Uterus (tissue), 4 donors: ENCODE data around the gene MED17. TPM values are rescaled to one million over a fixed set of nuclear protein-coding genes. Genes with fewer than 3 reads are reported as not detected.
"Not testable (repeated sequence)": the region's sequence is repeated elsewhere in the genome, so short reads cannot be mapped to it uniquely, and the experiment has no call there.

Source experiments
- DNase-seq, 2 donors: peaks; one replicate each; pipeline ENCODE4 v3.0.0-alpha.2; 2019 to 2020
- H3K27ac ChIP-seq, 2 donors: fragments of 200-600 bp; sonication (generic); 1 replicate in 1 of 2; 2 replicates in 1 of 2; pipeline ENCODE4 v1.5.1; 2016 to 2018
- H3K27me3 ChIP-seq, 2 donors: fragments of 200-600 bp; sonication (generic); one replicate each; pipeline ENCODE4 v1.5.1; 2018 to 2019; ENCODE audit warnings: control low read depth in 1 of 2
- H3K36me3 ChIP-seq, 2 donors: fragments of 200-600 bp; sonication (generic); one replicate each; pipeline ENCODE4 v1.5.1; 2019; ENCODE audit warnings: control low read depth in 1 of 2
- H3K4me1 ChIP-seq, 2 donors: fragments of 200-600 bp; sonication (generic); one replicate each; pipeline ENCODE4 v1.5.1; 2018 to 2019; ENCODE audit warnings: control low read depth in 1 of 2
- H3K4me3 ChIP-seq, 2 donors: fragments of 200-600 bp; sonication (generic); 1 replicate in 1 of 2; 2 replicates in 1 of 2; pipeline ENCODE4 v1.5.1; 2018 to 2019; ENCODE audit warnings: mild to moderate bottlenecking in 1 of 2
- H3K9me3 ChIP-seq, 2 donors: fragments of 200-600 bp; sonication (generic); one replicate each; pipeline ENCODE4 v1.5.1; 2019; ENCODE audit warnings: control low read depth in 1 of 2
- CTCF ChIP-seq, 4 experiments: fragments of 200-600 bp in 2 of 4; fragments of 450-650 bp in 2 of 4; sonication (generic) in 2 of 4; IDR thresholded peaks; one replicate each; pipeline ENCODE4 v1.5.1; 2016 to 2019; ENCODE audit warnings: antibody characterized with exemption in 4 of 4, mild to moderate bottlenecking in 2 of 4, moderate library complexity in 1 of 4
- POLR2A ChIP-seq, 2 donors: fragments of 450-650 bp; IDR thresholded peaks; one replicate each; pipeline ENCODE4 v1.6.1; 2016; ENCODE audit warnings: antibody characterized with exemption in 2 of 2, mild to moderate bottlenecking in 1 of 2, moderate library complexity in 1 of 2
- intact Hi-C: fragments of 100-400 bp; cut with DNase I; formaldehyde crosslinking; loops from one replicate; pipeline ENCODE4 v1.15.1; 2023; ENCODE audit warnings: low total_unique reads
- total RNA-seq, 4 donors: library from RNA; depleted of rRNA in 3 of 4; stranded (reverse); fragments of >200 nt in 3 of 4; gene quantifications; one replicate each; pipeline versions ENCODE4 v1.1.0 to v1.2.4, GENCODE V29; 2014 to 2023
- donor health status: DM: yes; HTN: yes; CAD: no.

Gene MED17
- total RNA-seq, 4 donors from 2014 or later: 35.1 to 64.8 (median 56.4) TPM

- TF ChIP-seq CTCF (IDR thresholded peaks at IDR 0.05): no peak
- no peak for TF ChIP-seq POLR2A (IDR thresholded peaks at IDR 0.05)
- no peak for DNase-seq
- Histone ChIP-seq H3K9me3 (no peaks in the 10 kb centered on the region), H3K4me3 (no peak overlapping the region), H3K27me3 (no peaks in the 10 kb centered on the region), H3K36me3 (no peaks in the 10 kb centered on the region), H3K4me1 (no peaks in the 10 kb centered on the region), H3K27ac (no peak overlapping the region)
- intact Hi-C loops: no loop called here
Observed at GRCh38 chr11:93757924-93758865, 25.9 kb upstream of the MED17 start.

- DNase-seq, H3K4me1 ChIP-seq, H3K27ac ChIP-seq, H3K4me3 ChIP-seq, H3K27me3 ChIP-seq, H3K9me3 ChIP-seq, intact Hi-C loops, H3K36me3 ChIP-seq: not testable (repeated sequence)
Observed at GRCh38 chr11:93759123-93759522, 25.0 kb upstream of the MED17 start.

GRCh38 chr11:93761910-93762309 is 22.2 kb upstream of the MED17 start:
- TF ChIP-seq POLR2A (IDR thresholded peaks at IDR 0.05) (no peak), CTCF (IDR thresholded peaks at IDR 0.05) (no peak)
- Histone ChIP-seq H3K9me3 (no peaks in the 10 kb centered on the region), H3K27me3 (no peaks in the 10 kb centered on the region), H3K4me1 (no peaks in the 10 kb centered on the region), H3K27ac (no peak overlapping the region), H3K36me3 (no peaks in the 10 kb centered on the region), H3K4me3 (no peak overlapping the region)
- DNase-seq: no peak
- intact Hi-C loops: no loop called here

- Histone ChIP-seq H3K9me3 (no peaks in the 10 kb centered on the region), H3K4me1 (no peaks in the 10 kb centered on the region), H3K27ac (no peak overlapping the region), H3K4me3 (no peak overlapping the region), H3K27me3 (no peaks in the 10 kb centered on the region), H3K36me3 (no peaks in the 10 kb centered on the region)
- intact Hi-C loops: no loop called here
- no peak for DNase-seq
- TF ChIP-seq POLR2A (IDR thresholded peaks at IDR 0.05): no peak
- no peak for TF ChIP-seq CTCF (IDR thresholded peaks at IDR 0.05)
Observed at GRCh38 chr11:93765551-93765950, 18.5 kb upstream of the MED17 start.

GRCh38 chr11:93766504-93766903 is 17.6 kb upstream of the MED17 start:
- no peak for DNase-seq
- Histone ChIP-seq H3K27ac (no peak overlapping the region), H3K36me3 (no peaks in the 10 kb centered on the region), H3K4me1 (no peaks in the 10 kb centered on the region), H3K27me3 (no peaks in the 10 kb centered on the region), H3K4me3 (no peak overlapping the region), H3K9me3 (no peaks in the 10 kb centered on the region)
- intact Hi-C loops: no loop called here
- TF ChIP-seq CTCF (IDR thresholded peaks at IDR 0.05) (no peak), POLR2A (IDR thresholded peaks at IDR 0.05) (no peak)
